Measurements from ENCODE around the gene RAB6A. TPM values are rescaled to one million over a fixed set of nuclear protein-coding genes. Genes with fewer than 3 reads are reported as not detected.

RAB6A gene
- total RNA-seq, 2 donors from 2014 or later: 94.7 to 104 TPM

DNA sequence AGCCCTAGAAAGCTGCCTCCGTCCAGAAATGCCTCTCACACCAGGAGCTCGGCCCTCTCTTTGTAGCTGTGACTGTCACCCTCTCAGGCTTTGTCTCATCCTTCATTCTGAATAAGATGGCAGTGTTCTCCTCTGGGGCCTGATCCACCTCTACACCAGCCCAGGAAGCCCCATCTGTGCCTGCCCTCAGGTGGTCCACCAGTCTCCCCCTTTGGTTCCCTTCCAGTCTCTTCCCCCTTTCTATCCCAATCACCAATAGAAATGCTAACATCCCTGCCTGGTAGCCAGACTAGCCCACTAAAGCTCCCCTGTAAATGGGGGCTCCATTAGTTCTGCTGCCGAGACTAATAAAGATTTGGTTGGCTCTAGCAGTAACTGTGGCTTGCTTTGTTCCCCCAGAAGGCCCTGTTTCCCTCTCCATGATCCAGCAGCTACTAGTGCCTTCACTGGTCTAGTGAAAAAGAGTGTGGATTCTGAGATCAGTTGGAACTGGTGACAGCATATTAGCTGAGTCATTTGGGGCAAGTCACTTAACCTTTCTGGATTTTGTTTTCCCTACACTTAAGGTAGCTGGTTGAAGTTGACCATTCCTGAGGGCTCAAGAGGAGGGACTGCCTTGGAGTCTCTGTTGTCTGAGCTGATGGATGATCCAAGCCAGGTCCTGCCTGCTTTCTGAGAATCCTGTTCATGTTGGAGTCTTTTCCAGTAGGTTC, 98.3 kb downstream of the RAB6A start:
- Histone ChIP-seq H3K36me3 (no peaks in the 10 kb centered on the region), H3K4me1 (peaks cover 0 to 30% of the 10 kb centered on the region in 2 donors), H3K9me3 (no peaks in the 10 kb centered on the region), H3K27me3 (no peaks in the 10 kb centered on the region), H3K4me3 (no peak overlapping the region), H3K27ac (no peak overlapping the region)
- TF ChIP-seq CTCF (IDR thresholded peaks at IDR 0.05): no peak
- DNase-seq (ENCODE audit: low spot score): no peak

GRCh38 chr11:73661035-73661628, 99.7 kb downstream of the RAB6A start:
- TF ChIP-seq CTCF (IDR thresholded peaks at IDR 0.05): peak; percentile 97 to 98
- peaks cover 0 to 30% of the 10 kb centered on the region in 2 donors for H3K4me1 ChIP-seq
- no peaks in the 10 kb centered on the region for H3K9me3 ChIP-seq
- H3K4me3 ChIP-seq: peak overlapping the region; percentile 15 to 41
- peak; percentile 88 for DNase-seq (ENCODE audit: low spot score)
- peak overlapping the region in 1 of 2 donors; percentile 13 for H3K27ac ChIP-seq
- H3K36me3 ChIP-seq: no peaks in the 10 kb centered on the region
- no peaks in the 10 kb centered on the region for H3K27me3 ChIP-seq

GRCh38 chr11:73660497-73661034, 100.3 kb downstream of the RAB6A start:
- Histone ChIP-seq H3K4me3 (peak overlapping the region in 1 of 2 donors; percentile 41), H3K27ac (peak overlapping the region in 1 of 2 donors; percentile 13), H3K36me3 (no peaks in the 10 kb centered on the region), H3K9me3 (no peaks in the 10 kb centered on the region), H3K27me3 (no peaks in the 10 kb centered on the region), H3K4me1 (peaks cover 0 to 30% of the 10 kb centered on the region in 2 donors)
- TF ChIP-seq CTCF (IDR thresholded peaks at IDR 0.05): no peak
- DNase-seq (ENCODE audit: low spot score): no peak

DNA sequence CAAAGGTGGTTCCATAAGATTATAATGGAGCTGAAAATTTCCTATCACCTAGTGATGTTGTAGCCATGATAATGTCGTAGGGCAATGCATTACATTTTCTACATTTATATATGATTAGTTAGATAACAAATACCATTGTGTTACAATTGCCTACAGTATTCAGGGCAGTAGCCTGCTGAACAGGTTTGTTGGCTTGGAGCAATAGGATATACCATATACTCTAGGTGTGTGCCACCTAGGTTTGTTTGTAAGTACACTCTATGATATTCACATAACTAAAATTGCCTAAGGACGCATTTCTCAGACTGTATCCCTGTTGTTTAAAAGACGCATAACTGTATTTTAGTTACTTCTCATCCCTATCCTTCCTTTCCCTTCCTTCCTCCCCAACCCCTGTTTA, 100.9 kb downstream of the RAB6A start:
- H3K9me3 ChIP-seq: no peaks in the 10 kb centered on the region
- DNase-seq (ENCODE audit: low spot score): no peak
- no peak for TF ChIP-seq CTCF (IDR thresholded peaks at IDR 0.05)
- no peaks in the 10 kb centered on the region for H3K36me3 ChIP-seq
- no peaks in the 10 kb centered on the region for H3K27me3 ChIP-seq
- H3K4me1 ChIP-seq: peaks cover 0 to 30% of the 10 kb centered on the region in 2 donors
- H3K27ac ChIP-seq: no peak overlapping the region
- H3K4me3 ChIP-seq: no peak overlapping the region

DNA sequence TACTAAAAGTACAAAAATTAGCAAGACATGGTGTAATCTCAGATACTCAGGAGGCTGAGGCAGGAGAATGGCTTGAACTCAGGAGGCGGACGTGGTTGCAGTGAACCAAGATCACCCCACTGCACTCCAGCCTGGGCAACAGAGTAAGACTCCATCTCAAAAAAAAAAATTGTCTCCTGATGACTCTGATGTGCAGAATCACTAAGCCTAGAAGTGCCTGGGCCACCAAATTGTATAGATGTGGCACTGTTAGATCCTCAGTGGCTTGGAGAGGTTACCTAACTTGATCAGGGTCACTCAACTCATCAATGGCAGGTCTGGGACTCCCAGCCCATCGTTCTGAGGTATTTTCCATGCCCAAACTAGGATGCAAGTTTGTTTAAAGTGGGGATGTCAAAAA, 103.9 kb downstream of the RAB6A start:
- Histone ChIP-seq H3K4me1 (peaks cover 0 to 11% of the 10 kb centered on the region in 2 donors), H3K27me3 (no peaks in the 10 kb centered on the region), H3K36me3 (no peaks in the 10 kb centered on the region), H3K27ac (no peak overlapping the region), H3K4me3 (no peak overlapping the region), H3K9me3 (no peaks in the 10 kb centered on the region)
- DNase-seq (ENCODE audit: low spot score): no peak
- no peak for TF ChIP-seq CTCF (IDR thresholded peaks at IDR 0.05)

All from right atrium auricular region (tissue), 2 donors.